Fibroblast of skin of left quadriceps (primary cell): Measurements from ENCODE around the gene JUN.

Experiments used
- DNase-seq, 2 experiments: peaks; one replicate each; pipeline ENCODE4 v3.0.0-alpha.2; 2013; ENCODE audit warnings: low read depth in 2 of 2

Gene JUN

GRCh38 chr1:58783090-58783992 lies 506 bp downstream of the JUN start:
- no peak for DNase-seq

GRCh38 chr1:58782178-58783089 lies 1.4 kb downstream of the JUN start:
- DNase-seq = no peak

DNA sequence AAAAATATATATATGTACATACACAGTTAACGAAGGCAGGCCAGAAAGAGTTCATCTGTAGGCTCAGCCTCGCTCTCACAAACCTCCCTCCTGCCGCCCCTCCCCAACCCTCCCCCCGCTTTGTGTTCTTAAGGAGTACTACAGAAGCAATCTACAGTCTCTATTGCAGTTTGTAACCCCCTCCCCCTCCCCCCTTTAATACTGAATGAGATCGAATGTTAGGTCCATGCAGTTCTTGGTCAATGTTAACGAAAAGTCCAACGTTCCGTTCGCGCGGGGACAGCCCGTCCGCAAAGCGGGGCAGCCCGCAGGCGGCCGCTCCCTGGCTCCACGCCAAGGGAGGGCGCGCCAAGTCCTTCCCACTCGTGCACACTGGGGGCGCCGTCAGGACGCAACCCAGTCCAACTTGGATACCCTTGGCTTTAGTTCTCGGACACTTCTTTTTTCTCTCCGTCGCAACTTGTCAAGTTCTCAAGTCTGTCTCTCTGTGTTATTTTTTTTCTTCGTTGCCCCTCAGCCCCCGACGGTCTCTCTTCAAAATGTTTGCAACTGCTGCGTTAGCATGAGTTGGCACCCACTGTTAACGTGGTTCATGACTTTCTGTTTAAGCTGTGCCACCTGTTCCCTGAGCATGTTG lies 2.2 kb downstream of the JUN start:
- no peak for DNase-seq

DNA sequence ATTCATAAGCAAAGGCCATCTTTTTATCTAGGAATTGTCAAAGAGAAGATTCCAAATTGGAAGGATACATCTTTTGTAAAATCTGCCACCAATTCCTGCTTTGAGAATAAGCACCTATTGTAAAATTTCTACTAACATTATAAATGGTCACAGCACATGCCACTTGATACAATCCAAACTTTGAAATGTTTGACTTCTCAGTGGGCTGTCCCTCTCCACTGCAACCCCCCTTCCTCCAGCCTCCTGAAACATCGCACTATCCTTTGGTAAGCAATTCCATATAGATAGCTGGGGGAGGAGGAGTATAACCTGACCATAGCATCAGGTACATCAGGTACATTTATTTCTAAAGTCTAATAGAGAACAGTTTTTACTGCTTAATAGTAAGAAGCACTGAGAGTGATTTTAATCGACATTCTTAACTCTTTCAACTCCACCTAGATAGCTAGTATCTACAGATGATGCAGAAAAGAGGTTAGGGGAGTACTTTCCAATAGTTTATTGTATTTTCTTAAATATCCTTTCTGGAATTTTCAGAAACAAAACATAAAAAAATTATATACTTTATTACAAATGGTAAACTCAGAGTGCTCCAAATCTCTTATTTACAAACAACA lies 2.9 kb downstream of the JUN start:
- DNase-seq = no peak

DNA sequence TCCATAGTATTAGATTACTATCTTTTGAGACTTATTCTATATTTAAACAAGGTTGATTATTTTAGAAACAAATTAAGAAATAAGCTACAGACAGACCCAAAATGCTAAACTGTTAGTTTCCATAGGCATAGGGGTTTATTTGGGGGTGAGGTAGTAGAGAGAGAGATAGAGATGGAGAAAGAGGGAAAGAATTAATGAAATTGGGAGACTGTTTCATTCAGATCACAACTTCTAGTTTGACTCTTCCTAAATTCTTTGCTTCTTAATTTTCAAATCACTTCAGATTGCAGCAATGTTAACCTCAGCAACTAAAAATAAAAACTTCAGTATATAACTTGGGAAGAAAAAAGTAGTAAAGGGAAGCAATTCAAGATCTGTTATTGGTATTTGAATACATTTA lies 3.4 kb downstream of the JUN start:
- no peak for DNase-seq

- DNase-seq = no peak
These were observed 4.0 kb downstream of the JUN start for GRCh38 chr1:58779801-58780382.

- no peak for DNase-seq
These were observed 4.6 kb downstream of the JUN start for GRCh38 chr1:58779059-58779754.

DNA sequence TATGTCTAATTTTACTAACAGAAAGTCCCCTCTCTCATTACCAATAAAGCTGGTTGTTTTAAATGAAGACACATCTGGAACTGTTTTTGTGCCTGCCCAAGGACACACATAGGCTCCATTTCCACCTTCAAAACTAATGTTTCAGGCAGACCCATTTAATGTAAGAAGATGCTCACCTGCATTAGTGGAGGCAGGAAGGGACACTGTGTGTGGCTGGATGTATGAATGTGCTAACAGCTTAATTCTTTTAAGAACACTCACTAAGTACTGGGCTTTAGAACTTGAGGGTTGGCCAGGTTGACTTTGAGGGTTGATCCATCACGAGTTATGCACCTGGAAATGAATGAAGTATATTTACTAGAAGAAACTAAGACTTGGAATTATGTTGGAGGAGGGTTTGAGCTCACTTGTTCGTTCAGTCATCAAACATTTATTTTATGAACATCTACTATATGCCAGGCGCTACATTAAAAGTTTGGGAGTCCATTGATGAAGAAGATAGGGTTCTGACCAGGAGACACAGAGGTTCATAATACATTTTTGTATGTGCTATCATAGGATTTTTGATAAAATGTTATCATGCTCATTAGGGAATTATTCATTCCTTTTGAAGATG lies 5.4 kb downstream of the JUN start:
- DNase-seq = no peak

GRCh38 chr1:58774027-58774426 lies 9.8 kb downstream of the JUN start:
- no peak for DNase-seq

GRCh38 chr1:58773406-58773840 lies 10.4 kb downstream of the JUN start:
- no peak for DNase-seq

DNA sequence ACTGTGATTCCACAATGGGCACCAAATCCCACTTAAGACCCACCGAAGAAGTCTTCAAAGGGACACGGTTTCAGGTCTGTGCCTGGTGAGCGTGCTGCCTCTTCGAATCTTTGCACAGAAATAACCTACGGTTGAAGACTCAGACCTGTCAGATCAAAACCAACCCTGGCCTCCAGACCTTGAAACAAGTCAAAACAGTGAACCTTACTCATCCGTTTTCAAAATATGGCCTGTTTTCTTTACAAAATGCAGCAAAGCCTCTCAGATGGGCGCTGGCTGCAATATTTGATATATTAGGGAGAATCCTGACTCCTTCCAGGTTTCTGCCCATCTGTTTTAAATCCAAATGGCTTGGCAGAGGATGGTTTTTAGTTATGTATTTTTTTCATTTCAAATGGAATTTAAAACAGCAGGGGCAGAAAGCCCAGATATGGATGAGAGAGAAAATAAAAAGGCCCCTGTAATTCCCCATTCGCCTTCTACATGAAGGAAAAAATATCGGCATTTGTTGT lies 14.0 kb downstream of the JUN start:
- no peak for DNase-seq

DNA sequence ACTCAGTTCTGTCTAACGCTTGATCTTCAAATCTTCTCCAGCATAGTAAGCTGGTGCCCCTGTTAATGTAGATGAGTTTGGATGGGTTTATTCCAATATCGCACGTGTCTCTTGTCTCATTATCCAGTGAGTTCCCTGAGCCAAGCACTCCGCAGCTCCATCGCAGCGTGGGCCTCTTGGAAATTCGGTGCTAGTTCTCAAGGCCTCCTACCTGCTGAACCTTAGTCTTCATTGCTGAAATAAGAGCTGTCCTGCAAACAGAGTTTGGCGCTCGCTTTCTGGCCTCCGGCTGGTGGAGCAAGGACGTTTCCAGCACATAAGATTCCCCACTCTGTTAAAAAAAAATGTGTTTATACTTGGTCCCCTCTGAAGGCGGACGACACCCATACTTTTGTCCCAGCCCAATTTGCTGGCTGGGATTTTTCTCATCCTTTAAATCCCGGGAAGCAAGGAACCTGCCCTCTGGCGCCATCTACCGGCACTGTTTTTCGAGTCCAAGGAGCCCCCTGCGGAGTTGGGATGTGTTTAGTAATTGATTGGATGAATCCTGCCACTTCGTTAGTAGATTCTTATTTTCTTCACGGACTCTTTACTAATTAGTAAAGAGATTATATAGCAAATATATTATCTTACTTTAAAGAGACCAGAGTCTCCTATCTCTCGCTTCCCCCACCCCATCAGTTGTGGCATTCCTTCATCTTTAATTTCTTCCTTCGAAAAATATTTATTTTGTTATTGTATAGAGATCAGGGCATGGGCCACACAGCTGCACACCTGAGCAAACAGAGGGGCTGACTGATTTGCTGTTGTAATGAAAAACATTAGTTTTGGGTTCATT lies 14.7 kb downstream of the JUN start:
- DNase-seq = no peak

GRCh38 chr1:58768191-58768731 lies 15.6 kb downstream of the JUN start:
- DNase-seq = no peak

DNA sequence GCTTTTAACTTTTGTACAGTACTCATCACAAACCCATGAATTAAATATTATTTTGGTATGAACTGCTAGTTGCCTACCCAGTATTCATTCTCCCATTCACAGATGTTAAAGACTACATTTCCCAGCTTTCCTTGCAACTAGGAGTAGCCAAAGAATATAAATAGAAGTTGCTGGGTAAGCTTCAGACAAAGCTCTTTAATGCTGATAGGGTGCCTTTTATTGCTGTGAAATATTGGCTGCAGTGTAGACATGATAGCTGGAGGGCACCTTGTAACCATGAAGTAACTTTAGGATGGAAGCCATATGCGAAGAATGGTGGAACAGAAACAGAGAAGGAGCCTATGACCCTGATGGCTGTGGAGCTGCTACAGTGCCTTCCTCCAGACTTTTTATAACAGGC lies 16.7 kb downstream of the JUN start:
- DNase-seq = no peak

- DNase-seq = no peak
These were observed 18.4 kb downstream of the JUN start for GRCh38 chr1:58765441-58765840.

- DNase-seq = no peak
These were observed 18.8 kb downstream of the JUN start for GRCh38 chr1:58765006-58765405.

GRCh38 chr1:58764294-58764978 lies 19.4 kb downstream of the JUN start:
- DNase-seq = no peak

- no peak for DNase-seq
These were observed 20.6 kb downstream of the JUN start for GRCh38 chr1:58763214-58763613.
